ENCODE measurements around the gene SEPHS2.

- TF ChIP-seq, protein P1, sequence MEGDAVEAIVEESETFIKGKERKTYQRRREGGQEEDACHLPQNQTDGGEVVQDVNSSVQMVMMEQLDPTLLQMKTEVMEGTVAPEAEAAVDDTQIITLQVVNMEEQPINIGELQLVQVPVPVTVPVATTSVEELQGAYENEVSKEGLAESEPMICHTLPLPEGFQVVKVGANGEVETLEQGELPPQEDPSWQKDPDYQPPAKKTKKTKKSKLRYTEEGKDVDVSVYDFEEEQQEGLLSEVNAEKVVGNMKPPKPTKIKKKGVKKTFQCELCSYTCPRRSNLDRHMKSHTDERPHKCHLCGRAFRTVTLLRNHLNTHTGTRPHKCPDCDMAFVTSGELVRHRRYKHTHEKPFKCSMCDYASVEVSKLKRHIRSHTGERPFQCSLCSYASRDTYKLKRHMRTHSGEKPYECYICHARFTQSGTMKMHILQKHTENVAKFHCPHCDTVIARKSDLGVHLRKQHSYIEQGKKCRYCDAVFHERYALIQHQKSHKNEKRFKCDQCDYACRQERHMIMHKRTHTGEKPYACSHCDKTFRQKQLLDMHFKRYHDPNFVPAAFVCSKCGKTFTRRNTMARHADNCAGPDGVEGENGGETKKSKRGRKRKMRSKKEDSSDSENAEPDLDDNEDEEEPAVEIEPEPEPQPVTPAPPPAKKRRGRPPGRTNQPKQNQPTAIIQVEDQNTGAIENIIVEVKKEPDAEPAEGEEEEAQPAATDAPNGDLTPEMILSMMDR (IDR thresholded peaks at IDR 0.05; ENCODE audit: borderline replicate concordance, extremely low read depth, low read length, poor library complexity, severe bottlenecking), result peak; percentile 98
- no peak for TF ChIP-seq EZH2 (IDR thresholded peaks at IDR 0.05; ENCODE audit: borderline replicate concordance, low read depth, low read length, severe bottlenecking)
These were observed 36.3 kb downstream of the SEPHS2 start for GRCh38 chr16:30409125-30410060.
